WTC11 (cell line): ENCODE measurements around the gene HSD17B8.

Source experiments
- ATF1 ChIP-seq: sonication (generic); formaldehyde crosslinking; IDR thresholded peaks from 2 replicates; pipeline ENCODE4 v1.8.1; 2023; ENCODE audit warnings: mild to moderate bottlenecking, moderate library complexity, missing genetic modification reagents
- FOXJ3 ChIP-seq: sonication (generic); formaldehyde crosslinking; IDR thresholded peaks from 2 replicates; pipeline ENCODE4 v1.9.0; 2021; ENCODE audit warnings: missing genetic modification reagents, mild to moderate bottlenecking, borderline replicate concordance
- ZNF121 ChIP-seq: sonication (generic); formaldehyde crosslinking; IDR thresholded peaks from 2 replicates; pipeline ENCODE4 v1.8.0; 2023; ENCODE audit warnings: missing genetic modification reagents
- ZNF232 ChIP-seq: sonication (generic); formaldehyde crosslinking; IDR thresholded peaks from 2 replicates; pipeline ENCODE4 v1.8.0; 2022; ENCODE audit warnings: mild to moderate bottlenecking, missing genetic modification reagents
- TF ChIP-seq, protein P1 (sequence below): fragments of 200-600 bp; IDR thresholded peaks from 2 replicates; pipeline ENCODE4 v1.8.0; 2022; ENCODE audit warnings: antibody characterized with exemption
- TF ChIP-seq, protein P2 (sequence below): sonication (generic); formaldehyde crosslinking; IDR thresholded peaks from 2 replicates; pipeline ENCODE4 v1.8.0; 2022; ENCODE audit warnings: mild to moderate bottlenecking, missing genetic modification reagents

DNA sequence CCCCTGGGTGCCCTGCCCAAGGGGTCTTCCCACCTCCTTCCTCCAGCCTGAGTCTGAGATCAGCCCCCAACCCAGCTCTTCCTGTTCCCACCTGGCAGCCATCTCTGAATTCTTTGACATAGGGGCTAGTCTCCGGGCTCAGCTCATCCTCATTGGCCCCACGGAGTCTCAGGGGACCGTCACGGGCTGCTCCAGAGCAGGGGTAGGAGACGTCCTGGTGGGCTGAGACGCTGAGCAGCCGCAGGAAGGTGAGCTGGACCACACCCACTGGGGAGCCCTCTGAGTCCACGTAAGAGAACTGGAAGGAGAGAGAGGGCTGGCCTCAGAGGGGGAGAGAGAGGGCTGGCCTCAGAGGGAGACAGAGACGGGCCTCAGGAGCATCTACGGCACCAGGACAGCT lies 40.3 kb upstream of the HSD17B8 start:
- TF ChIP-seq ZNF232 (CRISPR knock-in tag) (no peak), ZNF121 (no peak), FOXJ3 (CRISPR knock-in tag) (no peak), ATF1 (CRISPR knock-in tag) (no peak)
- TF ChIP-seq, protein P1, sequence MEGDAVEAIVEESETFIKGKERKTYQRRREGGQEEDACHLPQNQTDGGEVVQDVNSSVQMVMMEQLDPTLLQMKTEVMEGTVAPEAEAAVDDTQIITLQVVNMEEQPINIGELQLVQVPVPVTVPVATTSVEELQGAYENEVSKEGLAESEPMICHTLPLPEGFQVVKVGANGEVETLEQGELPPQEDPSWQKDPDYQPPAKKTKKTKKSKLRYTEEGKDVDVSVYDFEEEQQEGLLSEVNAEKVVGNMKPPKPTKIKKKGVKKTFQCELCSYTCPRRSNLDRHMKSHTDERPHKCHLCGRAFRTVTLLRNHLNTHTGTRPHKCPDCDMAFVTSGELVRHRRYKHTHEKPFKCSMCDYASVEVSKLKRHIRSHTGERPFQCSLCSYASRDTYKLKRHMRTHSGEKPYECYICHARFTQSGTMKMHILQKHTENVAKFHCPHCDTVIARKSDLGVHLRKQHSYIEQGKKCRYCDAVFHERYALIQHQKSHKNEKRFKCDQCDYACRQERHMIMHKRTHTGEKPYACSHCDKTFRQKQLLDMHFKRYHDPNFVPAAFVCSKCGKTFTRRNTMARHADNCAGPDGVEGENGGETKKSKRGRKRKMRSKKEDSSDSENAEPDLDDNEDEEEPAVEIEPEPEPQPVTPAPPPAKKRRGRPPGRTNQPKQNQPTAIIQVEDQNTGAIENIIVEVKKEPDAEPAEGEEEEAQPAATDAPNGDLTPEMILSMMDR: no peak
- TF ChIP-seq, protein P2, sequence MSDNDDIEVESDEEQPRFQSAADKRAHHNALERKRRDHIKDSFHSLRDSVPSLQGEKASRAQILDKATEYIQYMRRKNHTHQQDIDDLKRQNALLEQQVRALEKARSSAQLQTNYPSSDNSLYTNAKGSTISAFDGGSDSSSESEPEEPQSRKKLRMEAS: no peak
